GM19452 (cell line): ENCODE data around the gene RPL27.
A peak's percentile ranks its signal among the peaks of the same experiment; 100 is the strongest.
"Not testable (repeated sequence)": the region's sequence is repeated elsewhere in the genome, so short reads cannot be mapped to it uniquely, and the experiment has no call there.

Experiments used
- ATAC-seq: cut with Tn5 transposase; IDR thresholded peaks from one replicate; pipeline ENCODE4 v1.9.1; 2021; ENCODE audit not compliant: unreplicated experiment

Gene RPL27

GRCh38 chr17:42992872-42993271, 5.3 kb upstream of the RPL27 start:
- ATAC-seq, result no peak

GRCh38 chr17:42993913-42994312, 4.3 kb upstream of the RPL27 start:
- not testable (repeated sequence) for ATAC-seq

- ATAC-seq, result no peak
Measured at GRCh38 chr17:42997390-42997983, 732 bp upstream of the RPL27 start.

GRCh38 chr17:42999003-42999525, 845 bp downstream of the RPL27 start:
- ATAC-seq, result no peak

- not testable (repeated sequence) for ATAC-seq
Measured at GRCh38 chr17:43000894-43001293, 2.7 kb downstream of the RPL27 start.

- ATAC-seq, result no peak
Measured at GRCh38 chr17:43003542-43004172, 5.4 kb downstream of the RPL27 start.

- ATAC-seq, result peak; percentile 93
Measured at GRCh38 chr17:43006639-43007551, 8.7 kb downstream of the RPL27 start, which contains the start of gene IFI35. TSS of gene IFI35 (plus strand) at chr17:43006784. CDS start at chr17:43006948, 164 bp downstream.

GRCh38 chr17:43010667-43011308, 12.6 kb downstream of the RPL27 start:
- no peak for ATAC-seq

- ATAC-seq, result no peak
Measured at GRCh38 chr17:43011728-43012472, 13.7 kb downstream of the RPL27 start.

- no peak for ATAC-seq
Measured at GRCh38 chr17:43013296-43013695, 15.1 kb downstream of the RPL27 start.

GRCh38 chr17:43014020-43014648, 15.9 kb downstream of the RPL27 start:
- no peak for ATAC-seq

- ATAC-seq, result no peak
Measured at GRCh38 chr17:43014649-43015542, 16.7 kb downstream of the RPL27 start.

- ATAC-seq, result no peak
Measured at GRCh38 chr17:43015579-43015978, 17.4 kb downstream of the RPL27 start.

- ATAC-seq, result no peak
Measured at GRCh38 chr17:43016216-43016615, 18.0 kb downstream of the RPL27 start.

GRCh38 chr17:43018008-43018853, 20.0 kb downstream of the RPL27 start:
- ATAC-seq, result no peak

- ATAC-seq, result no peak
Measured at GRCh38 chr17:43018932-43019331, 20.7 kb downstream of the RPL27 start.

GRCh38 chr17:43019418-43019817, 21.2 kb downstream of the RPL27 start:
- no peak for ATAC-seq

GRCh38 chr17:43020030-43020621, 21.9 kb downstream of the RPL27 start:
- ATAC-seq, result no peak
